Fibroblast of the conjunctiva (primary cell): ENCODE data around the gene B4GALNT4.
A peak's percentile ranks its signal among the peaks of the same experiment; 100 is the strongest.
"Not testable (repeated sequence)": the region's sequence is repeated elsewhere in the genome, so short reads cannot be mapped to it uniquely, and the experiment has no call there.

Experiments used
- DNase-seq: peaks from one replicate; pipeline ENCODE4 v3.0.0-alpha.2; 2010; ENCODE audit warnings: low read depth

B4GALNT4 gene

DNA sequence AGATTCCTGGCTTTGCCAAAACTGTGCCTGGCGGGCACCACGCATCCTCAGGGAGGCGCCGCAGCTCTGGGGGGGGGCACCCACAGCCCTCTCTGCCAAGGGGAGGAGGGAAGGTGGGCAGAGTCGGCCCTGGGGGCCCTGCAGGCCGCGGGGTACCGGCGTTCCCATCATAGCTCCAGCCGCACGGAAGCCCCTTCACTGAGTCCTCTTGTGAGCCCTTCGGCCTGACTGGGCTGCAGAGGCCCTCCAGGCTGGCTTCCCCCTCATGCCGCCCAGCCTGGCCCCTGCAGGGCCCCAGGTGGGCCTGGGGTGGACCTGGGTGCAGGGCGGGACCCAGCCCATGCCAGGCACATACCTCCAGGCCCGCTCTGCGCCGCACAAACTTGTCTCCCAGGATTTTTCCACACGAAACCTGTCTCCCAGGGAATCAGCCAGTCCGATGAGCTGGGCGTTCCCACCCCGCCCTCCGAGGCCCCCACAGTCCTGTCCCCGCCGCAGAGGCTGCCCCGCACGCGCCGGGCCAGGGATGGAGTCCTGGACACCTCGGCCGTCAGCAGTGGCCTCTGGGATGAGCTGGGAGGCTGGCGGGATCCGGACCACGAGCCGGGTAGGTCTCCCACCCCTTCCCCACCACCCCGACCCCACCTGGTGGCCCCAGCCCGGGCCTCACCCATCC lies 22.9 kb downstream of the B4GALNT4 start:
- no peak for DNase-seq

DNA sequence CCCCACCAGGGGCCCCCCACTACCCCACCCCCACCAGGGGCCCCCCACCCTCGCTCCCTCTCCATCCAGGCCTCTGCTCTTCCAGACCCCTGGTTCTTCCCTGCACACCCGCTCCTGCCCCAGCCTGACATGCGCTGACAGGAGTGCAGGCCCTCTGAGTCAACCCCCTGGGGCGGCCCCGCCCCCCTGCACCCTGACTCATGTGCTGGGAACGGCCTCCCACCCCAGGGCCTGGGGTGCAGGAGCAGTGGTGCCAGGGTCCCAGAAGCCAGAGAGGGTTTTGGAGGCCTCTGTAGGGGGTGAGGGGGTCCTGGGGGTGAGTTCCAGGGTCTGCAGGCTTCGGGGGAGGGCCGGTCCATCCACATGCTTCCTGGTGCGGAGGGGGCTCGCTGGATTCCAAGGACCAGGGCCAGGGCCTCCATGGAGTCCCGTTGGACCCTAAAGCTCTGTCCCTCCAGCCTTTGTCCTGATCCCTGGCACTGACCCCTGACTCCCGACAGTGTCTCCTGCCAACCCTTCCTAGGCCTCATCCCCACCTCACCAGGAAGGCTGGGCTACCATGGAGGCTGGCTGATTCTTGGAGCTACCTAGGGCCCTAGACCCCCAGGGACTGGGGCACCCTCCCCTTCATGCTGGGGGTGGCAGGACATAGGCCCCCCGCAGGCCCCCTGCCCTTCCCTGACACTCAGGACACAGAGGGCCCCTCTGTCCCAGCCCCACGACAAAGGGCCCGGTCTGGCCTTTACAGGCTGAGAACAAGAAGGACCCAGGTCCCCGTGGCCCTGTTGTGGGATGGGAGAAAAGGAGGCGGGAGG lies 24.1 kb downstream of the B4GALNT4 start:
- DNase-seq: peak; percentile 57

DNA sequence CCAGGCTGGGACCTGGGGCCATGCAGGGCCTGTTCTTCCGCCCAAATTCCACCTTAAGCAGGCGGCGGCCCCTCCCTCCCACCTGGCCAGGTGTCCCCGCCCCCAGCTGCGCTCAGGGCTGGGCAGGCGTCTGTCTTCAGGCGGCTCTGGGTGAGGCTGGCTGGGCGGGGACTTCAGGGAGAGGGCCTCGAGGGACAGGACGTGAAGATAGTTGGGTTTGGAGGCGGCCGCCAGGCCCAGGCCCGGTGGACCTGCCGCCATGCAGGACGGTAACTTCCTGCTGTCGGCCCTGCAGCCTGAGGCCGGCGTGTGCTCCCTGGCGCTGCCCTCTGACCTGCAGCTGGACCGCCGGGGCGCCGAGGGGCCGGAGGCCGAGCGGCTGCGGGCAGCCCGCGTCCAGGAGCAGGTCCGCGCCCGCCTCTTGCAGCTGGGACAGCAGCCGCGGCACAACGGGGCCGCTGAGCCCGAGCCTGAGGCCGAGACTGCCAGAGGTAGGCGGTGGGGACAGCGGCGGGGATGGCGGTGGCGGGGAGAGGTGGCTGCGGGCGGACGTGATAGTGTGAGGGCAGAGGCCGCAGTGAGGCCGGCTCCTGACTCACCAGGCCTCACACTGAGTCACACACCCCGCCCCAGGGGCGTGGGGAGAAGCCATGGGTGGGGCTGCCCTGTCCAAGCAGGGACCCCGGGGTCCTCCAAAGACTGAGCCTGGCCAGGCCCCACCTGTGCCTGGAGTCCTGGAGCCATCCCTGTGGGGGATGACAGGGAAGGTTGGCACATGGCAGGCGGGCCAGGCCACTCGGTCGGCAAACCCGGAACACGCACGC lies 24.9 kb downstream of the B4GALNT4 start, which contains the start of gene PKP3:
TSS of gene PKP3 (plus strand) at position 176 of the 824 bp plus-strand sequence. CDS start at position 260, 84 bp downstream.
- DNase-seq: no peak

DNA sequence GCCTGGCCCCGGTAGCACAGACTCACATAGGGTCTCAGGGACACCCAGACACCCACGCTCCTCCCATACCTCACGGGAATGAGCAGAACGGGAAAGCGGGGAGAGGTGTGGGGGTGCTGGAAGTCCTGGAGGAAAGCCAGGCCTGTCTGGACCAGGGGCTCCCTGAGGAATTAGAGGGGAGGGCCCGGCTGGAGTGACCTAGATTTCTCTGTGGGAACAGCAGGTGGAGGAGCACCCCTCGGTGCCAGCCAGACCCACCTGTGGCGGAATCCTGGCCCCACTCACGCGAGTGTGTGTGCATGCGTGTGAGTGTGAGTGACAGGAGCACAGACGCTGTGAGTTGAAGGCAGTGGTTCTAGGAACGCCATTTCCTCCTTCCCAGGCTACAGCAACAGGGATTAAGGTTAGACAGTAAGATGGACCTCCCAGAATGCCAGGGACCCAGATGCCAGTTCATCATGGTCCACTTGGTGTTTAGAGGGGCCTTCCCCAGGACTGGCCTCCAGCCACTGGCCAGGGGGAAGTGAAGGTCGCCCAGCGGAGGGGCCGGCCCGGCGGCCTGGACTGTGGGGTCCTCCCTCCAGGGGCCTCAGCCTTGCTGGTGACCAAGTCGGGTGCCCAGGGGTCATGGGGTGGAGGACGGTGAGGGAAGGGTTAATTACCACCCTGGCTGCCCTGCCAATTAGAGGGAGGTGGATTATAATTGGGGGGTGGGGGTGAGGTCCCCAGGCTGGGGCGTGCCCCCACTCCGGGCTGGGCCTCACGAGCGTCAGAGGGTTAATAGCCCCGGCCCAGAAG lies 25.8 kb downstream of the B4GALNT4 start:
- no peak for DNase-seq

DNA sequence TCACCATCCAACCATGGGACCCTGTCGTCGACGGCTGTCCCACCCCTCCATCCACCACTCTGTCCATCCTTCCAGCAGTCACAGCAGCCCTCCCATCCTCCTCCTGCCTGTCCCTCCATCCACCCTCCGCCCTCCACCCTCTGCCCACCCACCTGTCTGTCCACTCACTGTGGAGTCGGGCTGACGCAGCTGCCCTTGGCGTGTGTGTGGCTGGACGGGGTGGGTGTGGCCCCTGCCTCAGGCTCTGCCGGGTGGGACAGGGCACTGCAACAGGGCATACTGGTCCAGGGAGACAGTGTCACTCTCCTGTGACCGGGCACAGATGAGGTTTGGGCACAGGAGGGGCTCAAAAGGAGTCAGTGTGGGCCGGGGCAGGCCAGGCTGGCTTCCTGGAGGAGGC lies 26.6 kb downstream of the B4GALNT4 start:
- DNase-seq: no peak

DNA sequence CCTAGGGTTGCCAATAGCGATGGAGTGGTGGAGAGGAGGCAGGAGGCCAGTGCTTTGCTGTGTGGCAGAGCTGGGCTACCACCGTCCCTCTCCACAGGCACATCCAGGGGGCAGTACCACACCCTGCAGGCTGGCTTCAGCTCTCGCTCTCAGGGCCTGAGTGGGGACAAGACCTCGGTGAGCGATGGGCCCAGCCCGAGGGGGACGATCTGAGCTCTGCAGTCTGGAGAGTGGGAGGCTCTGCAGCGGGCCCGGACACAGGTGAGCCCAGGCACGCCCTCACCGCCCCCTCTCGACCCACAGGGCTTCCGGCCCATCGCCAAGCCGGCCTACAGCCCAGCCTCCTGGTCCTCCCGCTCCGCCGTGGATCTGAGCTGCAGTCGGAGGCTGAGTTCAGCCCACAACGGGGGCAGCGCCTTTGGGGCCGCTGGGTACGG lies 27.2 kb downstream of the B4GALNT4 start:
- no peak for DNase-seq

DNA sequence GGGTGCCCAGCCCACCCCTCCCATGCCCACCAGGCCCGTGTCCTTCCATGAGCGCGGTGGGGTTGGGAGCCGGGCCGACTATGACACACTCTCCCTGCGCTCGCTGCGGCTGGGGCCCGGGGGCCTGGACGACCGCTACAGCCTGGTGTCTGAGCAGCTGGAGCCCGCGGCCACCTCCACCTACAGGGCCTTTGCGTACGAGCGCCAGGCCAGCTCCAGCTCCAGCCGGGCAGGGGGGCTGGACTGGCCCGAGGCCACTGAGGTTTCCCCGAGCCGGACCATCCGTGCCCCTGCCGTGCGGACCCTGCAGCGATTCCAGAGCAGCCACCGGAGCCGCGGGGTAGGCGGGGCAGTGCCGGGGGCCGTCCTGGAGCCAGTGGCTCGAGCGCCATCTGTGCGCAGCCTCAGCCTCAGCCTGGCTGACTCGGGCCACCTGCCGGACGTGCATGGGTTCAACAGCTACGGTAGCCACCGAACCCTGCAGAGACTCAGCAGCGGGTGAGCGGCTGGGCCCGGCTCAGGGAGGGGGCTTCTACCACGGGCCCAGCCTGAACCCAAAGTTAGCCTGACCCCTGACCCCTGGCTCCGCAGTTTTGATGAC lies 27.7 kb downstream of the B4GALNT4 start:
- DNase-seq: peak; percentile 31

DNA sequence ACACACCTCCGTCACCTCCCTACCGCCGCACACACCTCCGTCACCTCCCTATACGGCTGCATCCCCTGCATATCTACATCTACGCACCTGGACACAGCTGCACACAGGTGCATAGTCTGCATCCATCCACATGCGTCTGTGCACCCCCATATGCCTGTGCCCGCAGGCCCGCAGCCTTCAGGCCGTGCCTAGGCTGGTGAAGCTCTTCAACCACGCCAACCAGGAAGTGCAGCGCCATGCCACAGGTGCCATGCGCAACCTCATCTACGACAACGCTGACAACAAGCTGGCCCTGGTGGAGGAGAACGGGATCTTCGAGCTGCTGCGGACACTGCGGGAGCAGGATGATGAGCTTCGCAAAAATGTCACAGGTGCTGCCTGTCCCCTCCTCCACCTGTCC lies 29.5 kb downstream of the B4GALNT4 start:
- DNase-seq: no peak

DNA sequence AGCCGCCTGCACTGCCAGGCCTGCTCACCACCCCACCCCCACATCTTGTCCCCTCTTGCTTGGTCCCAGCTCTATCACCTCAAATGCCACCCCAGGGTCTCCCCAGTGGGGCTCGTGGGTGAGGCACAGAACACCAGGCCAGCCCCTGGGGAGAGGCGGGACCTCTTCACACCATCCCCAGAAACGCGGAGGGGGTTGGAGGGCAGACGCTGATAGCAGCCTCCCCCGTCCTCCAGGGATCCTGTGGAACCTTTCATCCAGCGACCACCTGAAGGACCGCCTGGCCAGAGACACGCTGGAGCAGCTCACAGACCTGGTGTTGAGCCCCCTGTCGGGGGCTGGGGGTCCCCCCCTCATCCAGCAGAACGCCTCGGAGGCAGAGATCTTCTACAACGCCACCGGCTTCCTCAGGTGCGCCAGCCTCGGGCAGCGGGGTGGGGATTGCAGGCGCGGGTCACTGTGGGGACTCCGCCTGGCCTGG lies 30.5 kb downstream of the B4GALNT4 start:
- no peak for DNase-seq

DNA sequence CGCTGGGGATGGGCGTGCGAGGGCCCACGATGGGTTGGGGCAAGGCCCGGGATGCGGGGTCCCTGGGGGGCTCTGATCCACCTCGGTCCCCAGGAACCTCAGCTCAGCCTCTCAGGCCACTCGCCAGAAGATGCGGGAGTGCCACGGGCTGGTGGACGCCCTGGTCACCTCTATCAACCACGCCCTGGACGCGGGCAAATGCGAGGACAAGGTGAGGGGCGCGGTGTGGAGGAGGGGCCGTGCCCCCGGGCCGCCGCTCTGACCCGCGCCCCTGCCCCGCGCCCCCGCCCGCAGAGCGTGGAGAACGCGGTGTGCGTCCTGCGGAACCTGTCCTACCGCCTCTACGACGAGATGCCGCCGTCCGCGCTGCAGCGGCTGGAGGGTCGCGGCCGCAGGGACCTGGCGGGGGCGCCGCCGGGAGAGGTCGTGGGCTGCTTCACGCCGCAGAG lies 31.0 kb downstream of the B4GALNT4 start:
- DNase-seq: no peak

DNA sequence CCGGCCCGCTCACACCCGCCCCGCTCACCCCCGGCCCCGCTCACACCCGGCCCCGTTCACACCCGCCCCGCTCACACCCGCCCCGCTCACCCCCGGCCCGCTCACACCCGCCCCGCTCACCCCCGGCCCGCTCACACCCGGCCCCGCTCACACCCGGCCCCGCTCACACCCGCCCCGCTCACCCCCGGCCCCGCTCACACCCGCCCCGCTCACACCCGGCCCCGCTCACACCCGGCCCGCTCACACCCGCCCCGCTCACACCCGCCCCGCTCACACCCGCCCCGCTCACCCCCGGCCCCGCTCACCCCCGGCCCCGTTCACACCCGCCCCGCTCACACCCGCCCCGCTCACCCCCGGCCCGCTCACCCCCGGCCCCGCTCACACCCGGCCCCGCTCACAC lies 31.9 kb downstream of the B4GALNT4 start:
- DNase-seq: not testable (repeated sequence)

DNA sequence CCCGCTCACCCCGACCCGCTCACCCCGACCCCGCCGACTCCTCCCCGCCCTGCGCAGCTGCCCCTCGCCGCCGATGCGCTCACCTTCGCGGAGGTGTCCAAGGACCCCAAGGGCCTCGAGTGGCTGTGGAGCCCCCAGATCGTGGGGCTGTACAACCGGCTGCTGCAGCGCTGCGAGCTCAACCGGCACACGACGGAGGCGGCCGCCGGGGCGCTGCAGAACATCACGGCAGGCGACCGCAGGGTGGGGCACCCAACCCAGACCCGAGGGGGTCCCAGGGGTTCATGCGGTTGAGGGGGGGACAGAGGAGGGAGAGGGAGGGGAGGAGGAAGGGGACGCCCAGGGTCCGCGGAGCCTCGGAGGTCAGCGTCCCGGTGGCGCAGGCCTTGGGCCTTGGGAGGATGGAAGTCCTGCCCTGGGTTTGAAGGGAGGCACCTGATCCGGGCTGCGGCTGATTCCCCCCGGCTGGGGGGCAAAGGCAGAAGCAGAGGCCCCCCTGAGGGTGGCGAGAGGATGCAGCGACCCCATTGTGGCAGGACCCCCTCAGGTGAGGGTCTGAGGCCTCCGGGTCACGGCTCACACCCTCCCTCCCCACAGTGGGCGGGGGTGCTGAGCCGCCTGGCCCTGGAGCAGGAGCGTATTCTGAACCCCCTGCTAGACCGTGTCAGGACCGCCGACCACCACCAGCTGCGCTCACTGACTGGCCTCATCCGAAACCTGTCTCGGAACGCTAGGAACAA lies 33.9 kb downstream of the B4GALNT4 start:
- no peak for DNase-seq

DNA sequence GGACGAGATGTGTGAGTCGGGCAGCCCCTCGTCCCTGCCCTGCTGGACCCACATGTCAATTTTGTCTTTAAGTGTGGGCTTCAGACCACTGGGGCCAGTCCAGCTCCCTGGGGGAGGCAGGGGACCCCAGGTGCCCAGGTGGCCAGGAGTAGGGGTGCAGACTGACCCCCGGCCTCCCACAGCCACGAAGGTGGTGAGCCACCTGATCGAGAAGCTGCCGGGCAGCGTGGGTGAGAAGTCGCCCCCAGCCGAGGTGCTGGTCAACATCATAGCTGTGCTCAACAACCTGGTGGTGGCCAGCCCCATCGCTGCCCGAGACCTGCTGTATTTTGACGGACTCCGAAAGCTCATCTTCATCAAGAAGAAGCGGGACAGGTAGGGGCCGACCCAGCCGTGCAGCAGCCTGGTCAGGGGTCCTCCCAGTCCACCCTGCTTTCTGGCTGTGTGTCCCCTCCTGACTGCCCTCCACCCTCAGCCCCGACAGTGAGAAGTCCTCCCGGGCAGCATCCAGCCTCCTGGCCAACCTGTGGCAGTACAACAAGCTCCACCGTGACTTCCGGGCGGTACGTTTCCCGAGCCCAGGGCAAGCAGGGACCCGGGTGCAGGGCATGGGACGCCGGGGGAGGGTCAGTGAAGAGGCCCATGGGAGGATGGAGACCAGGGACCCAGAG lies 34.6 kb downstream of the B4GALNT4 start:
- no peak for DNase-seq

DNA sequence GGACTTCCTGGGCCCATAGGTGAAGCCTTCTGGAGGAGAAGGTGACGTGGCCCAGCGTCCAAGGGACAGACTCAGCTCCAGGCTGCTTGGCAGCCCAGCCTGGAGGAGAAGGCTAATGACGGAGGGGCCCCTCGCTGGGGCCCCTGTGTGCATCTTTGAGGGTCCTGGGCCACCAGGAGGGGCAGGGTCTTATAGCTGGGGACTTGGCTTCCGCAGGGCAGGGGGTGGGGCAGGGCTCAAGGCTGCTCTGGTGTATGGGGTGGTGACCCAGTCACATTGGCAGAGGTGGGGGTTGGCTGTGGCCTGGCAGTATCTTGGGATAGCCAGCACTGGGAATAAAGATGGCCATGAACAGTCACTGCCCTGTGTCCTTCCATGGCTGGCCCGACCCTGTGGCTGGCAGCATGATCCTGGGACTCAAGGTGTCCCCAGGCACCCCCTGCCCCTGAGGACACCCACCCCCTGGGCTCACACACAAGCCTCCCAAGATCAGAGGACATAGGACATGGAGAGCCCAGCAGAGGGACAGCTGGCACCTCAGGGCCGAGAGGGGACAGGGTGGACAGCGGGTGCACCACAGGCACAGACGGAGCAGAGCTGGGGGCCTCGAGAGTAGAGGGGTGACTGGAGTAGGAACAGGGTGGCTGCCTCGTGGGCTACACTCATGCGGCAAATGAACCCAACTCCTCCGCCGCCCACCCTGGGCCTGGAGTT lies 35.4 kb downstream of the B4GALNT4 start:
- no peak for DNase-seq

DNA sequence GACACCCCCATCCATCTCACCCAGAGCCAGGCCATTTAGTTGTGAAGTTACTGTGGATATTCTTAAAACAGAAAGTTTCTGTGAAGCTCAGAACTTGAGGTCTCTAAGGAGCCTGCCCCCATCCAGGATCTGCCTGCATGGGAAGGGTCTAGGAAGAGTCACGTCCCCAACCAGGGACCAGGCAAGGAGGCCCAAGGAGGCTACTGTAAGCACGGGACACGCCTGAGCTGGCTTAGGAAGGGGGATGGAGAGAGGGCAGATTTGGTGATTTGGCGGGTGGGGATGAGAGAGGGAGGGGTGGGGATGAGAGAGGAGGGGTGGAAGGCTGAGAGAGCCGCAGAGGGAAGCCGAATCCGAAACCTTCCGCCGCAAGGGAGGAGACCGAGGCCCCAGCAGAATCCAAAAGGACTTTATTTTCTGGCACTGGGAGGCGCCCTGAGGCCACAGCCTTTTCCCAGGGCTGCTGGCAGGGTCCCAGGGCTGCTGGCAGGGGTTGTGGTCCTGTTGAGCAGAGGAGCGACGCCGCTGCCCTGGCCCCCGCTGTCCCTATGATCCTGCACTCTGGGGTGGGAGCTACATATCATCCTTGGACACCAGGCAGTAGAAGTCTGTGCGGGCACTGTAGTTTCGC lies 36.1 kb downstream of the B4GALNT4 start:
- no peak for DNase-seq

DNA sequence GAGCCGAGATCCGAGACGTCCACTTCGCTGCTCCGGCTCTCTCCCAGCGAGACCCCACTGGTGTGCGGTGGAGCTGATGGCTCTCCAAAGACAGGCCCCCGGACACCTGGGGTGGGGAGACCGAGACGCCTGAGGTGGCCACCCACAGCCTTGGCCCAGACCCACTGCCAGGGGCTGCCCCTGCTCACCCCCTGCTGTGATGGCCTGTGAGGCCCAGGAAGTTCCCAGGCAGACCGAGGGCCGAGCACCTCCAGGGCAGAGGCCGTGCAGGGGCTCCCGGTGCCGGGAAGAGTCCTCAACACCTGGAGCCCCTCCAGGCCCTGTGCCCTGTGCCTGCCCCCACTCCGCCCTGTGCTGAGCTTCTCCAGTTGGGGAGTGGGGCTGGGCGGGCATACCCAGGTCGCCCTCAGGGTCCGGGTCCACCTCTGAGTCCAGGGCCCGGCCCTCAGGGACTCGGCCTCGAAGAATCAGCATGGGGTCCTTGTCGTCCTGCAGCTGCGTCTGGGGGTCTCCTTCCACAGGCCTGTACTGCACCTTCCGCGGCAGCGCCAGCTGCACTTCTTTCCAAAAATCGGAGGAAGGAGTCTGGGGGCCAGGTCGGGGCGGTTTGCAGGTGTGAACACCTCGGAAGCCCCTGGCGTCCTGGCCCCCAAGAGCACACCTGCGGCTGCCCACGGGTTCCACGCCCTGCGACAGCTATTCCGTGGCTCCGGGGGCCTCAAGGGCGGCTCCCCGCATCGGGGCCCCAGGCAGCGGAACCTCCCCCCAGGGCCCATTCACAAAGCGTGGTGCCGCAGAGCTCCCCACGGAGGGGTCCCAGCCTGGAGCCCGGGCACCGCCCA lies 36.9 kb downstream of the B4GALNT4 start:
- DNase-seq: no peak

DNA sequence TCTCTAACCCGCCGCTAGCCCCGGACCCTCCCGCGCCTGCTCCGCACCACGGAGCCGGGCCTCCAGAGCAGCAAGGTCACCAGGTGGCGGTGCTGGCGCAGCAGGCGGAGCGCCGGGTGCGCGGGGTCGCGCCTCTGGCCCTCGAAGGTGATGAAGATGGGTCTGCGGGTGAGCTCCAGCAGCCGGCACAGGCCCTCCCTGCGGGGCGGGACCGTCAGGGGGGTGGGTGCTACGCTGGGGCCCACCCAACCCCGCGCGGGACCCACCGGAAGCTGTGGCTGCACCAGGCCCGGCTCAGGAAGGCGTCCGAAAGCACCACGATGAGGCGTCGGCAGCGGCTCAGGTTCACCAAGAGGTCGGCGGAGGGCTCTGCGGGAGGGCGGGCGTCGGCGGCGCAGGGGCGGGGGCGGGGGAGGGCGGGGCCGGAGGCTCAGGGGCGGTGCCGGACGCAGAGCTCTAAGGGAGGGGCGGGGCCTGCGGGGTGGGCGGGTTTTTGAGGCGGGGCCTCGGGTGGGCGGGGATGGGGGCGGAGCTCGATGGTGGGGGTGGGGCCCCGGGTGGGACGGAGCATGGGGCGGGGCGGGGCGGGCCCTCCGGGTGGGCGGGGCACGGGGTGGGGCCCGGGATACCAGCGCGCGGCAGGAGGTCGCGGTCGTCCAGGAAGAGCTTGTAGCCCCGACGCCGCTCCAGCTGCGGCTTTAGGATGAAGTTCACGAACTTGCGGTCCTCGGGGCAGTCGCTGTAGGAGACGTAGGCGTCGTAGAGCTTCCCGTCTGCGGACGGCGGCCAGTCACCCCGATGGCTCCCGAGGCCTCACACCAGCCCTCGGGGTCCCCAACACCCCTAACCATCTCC lies 37.7 kb downstream of the B4GALNT4 start:
- peak; percentile 53 for DNase-seq
